GM06990 (cell line): ENCODE data around the gene NCKAP5L.
"Not testable (repeated sequence)": the region's sequence is repeated elsewhere in the genome, so short reads cannot be mapped to it uniquely, and the experiment has no call there.

Experiments used
- DNase-seq: peaks from one replicate; pipeline ENCODE4 v3.0.0-alpha.2; 2011; ENCODE audit not compliant: insufficient read length; ENCODE audit errors: extremely low read depth
- H3K27me3 ChIP-seq: replicated peaks from 2 replicates; pipeline ENCODE4 v1.6.0; 2011; ENCODE audit warnings: low read length; ENCODE audit not compliant: control insufficient read depth, insufficient read depth
- H3K36me3 ChIP-seq: 2 replicates; pipeline ENCODE4 v1.5.1; 2011; ENCODE audit warnings: low read length; ENCODE audit not compliant: control insufficient read depth, insufficient read depth
- H3K4me3 ChIP-seq: replicated peaks from 2 replicates; pipeline ENCODE4 v1.5.1; 2011; ENCODE audit warnings: low read depth, mild to moderate bottlenecking, control low read depth, low read length
- TF ChIP-seq, protein P1 (sequence below): IDR thresholded peaks from 2 replicates; pipeline ENCODE4 v1.5.1; 2011; ENCODE audit warnings: low read length, control low read depth, mild to moderate bottlenecking, inconsistent platforms; ENCODE audit not compliant: insufficient read depth, poor library complexity, severe bottlenecking

Gene NCKAP5L

DNA sequence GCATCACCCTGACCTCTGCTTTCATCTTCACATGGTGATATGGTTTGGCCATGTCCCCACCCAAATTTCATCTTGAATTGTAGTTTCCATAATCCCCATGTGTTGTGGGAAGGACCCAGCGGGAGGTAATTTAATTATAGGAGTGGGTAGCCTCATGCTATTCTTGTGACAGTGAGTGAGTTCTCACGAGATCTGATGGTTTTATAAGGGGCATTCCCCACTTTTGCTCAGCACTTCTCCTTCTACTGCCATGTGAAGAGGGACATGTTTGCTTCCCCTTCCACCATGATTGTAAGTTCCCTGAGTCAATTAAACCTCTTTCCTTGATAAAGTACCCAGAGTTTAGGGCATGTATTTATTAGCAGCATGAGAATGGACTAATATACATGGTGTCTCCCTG is 48.6 kb downstream of the NCKAP5L start:
- H3K36me3 ChIP-seq: no peaks in the 10 kb centered on the region
- no peak overlapping the region for H3K4me3 ChIP-seq
- H3K27me3 ChIP-seq: no peaks in the 10 kb centered on the region
- TF ChIP-seq, protein P1, sequence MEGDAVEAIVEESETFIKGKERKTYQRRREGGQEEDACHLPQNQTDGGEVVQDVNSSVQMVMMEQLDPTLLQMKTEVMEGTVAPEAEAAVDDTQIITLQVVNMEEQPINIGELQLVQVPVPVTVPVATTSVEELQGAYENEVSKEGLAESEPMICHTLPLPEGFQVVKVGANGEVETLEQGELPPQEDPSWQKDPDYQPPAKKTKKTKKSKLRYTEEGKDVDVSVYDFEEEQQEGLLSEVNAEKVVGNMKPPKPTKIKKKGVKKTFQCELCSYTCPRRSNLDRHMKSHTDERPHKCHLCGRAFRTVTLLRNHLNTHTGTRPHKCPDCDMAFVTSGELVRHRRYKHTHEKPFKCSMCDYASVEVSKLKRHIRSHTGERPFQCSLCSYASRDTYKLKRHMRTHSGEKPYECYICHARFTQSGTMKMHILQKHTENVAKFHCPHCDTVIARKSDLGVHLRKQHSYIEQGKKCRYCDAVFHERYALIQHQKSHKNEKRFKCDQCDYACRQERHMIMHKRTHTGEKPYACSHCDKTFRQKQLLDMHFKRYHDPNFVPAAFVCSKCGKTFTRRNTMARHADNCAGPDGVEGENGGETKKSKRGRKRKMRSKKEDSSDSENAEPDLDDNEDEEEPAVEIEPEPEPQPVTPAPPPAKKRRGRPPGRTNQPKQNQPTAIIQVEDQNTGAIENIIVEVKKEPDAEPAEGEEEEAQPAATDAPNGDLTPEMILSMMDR: no peak
- no peak for DNase-seq

DNA sequence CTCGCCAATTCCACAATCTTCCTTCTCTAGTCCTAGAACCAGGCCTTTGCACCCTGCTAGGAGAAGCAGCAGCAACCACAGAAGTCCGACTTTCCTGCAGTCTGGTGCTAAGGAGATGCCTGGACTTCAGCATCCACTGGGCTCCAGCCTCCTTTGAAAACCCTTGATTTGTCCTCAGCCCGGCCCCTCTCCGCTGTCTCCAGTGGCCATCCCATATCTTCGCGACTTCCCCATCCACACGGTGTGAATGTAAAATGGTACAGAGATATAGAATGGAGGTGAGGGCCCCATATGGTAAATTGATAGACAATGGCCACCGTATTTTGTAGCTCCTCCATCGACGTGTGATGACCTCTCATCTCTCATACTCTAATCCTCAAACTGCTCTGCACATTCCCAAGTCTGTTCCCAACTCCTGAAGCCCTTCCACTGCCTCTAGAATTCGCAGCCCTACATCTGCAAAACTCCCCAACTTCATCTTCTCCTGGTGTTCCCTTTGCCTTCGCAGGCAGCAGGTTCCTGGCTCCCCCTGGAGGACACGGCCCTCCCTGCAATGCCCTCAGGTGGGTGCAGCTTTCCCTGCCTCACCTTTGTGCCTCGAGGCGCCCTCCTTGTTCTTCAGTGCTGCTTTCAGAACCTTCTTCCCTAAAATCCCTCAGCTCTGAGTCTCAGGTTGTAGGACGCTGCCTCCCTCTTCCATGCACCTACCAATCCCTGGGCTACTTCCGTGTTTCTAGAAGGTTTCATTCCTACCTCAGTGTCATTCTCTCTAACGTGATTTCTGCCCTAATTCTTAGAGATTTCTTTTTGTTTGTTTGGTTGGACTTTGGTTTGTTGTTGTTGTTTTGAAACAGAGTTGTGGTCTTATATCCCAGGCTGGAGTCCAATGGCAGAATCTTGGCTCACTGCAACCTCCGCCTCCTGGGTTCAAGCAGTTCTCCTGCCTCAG is 50.1 kb downstream of the NCKAP5L start:
- no peak overlapping the region for H3K4me3 ChIP-seq
- no peaks in the 10 kb centered on the region for H3K36me3 ChIP-seq
- TF ChIP-seq, protein P1: peak; percentile 99
- DNase-seq: no peak
- no peaks in the 10 kb centered on the region for H3K27me3 ChIP-seq

- Histone ChIP-seq H3K27me3 (no peaks in the 10 kb centered on the region), H3K4me3 (no peak overlapping the region), H3K36me3 (no peaks in the 10 kb centered on the region)
- TF ChIP-seq, protein P1: no peak
- no peak for DNase-seq
Observed at GRCh38 chr12:49777341-49777740, 50.9 kb downstream of the NCKAP5L start.

- TF ChIP-seq, protein P1: no peak
- no peaks in the 10 kb centered on the region for H3K36me3 ChIP-seq
- no peaks in the 10 kb centered on the region for H3K27me3 ChIP-seq
- H3K4me3 ChIP-seq: no peak overlapping the region
- no peak for DNase-seq
Observed at GRCh38 chr12:49776858-49777257, 51.4 kb downstream of the NCKAP5L start.

DNA sequence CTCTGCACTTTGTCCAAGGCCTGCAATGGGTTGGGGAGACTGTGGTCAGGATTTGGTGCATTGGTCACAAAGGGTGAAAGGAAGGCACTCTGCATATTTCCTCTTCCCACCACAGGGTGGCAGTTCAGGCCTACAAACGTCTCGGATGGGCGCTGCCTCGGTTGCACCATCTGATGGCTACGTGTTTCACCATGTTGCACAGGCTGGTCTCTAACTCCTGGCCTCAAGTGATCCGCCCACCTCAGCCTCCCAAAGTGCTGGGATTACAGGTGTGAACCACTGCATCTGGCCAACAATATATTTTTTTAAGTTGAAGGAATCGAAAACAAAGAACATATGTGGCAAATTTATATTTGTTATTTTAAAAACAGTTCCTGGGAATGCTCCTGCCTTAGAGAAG is 51.8 kb downstream of the NCKAP5L start:
- peak; percentile 38 for DNase-seq
- Histone ChIP-seq H3K36me3 (no peaks in the 10 kb centered on the region), H3K27me3 (no peaks in the 10 kb centered on the region), H3K4me3 (no peak overlapping the region)
- TF ChIP-seq, protein P1: peak; percentile 72

DNA sequence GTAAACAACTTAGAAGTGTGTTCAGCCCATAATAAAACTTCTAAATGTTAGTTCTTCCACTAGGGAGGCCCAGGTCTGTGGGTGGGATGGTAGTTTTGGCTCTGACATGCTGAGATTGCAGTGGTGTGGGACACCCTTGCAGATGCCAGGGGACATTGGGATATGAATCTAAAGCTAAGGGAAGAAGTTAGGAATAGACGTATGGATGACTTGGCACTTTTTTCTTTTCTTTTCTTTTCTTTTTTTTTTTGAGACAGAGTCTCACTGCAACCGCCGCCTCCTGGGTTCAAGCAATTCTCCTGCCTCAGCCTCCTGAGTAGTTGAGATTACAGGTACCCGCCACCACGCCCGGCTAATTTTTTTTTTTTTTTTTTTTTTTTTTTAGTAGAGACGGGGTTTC is 55.1 kb downstream of the NCKAP5L start:
- not testable (repeated sequence) for H3K4me3 ChIP-seq, H3K36me3 ChIP-seq, DNase-seq, H3K27me3 ChIP-seq
